IPS-NIHi11 (cell line): ENCODE measurements around the gene THSD4.

Experiments
- DNase-seq: peaks from one replicate; pipeline ENCODE4 v3.0.0; 2012; ENCODE audit warnings: mixed read lengths, low spot score

Gene THSD4

GRCh38 chr15:71098920-71099319 lies 16.4 kb upstream of the THSD4 start:
- DNase-seq = no peak

GRCh38 chr15:71103102-71103676 lies 12.1 kb upstream of the THSD4 start:
- DNase-seq = no peak

GRCh38 chr15:71104636-71105035 lies 10.6 kb upstream of the THSD4 start:
- no peak for DNase-seq

- DNase-seq = no peak
These were observed 9.8 kb upstream of the THSD4 start for GRCh38 chr15:71105444-71105843.

- DNase-seq = no peak
These were observed 8.3 kb upstream of the THSD4 start for GRCh38 chr15:71106802-71107500.

- no peak for DNase-seq
These were observed 7.8 kb upstream of the THSD4 start for GRCh38 chr15:71107501-71107815.

- no peak for DNase-seq
These were observed 6.1 kb upstream of the THSD4 start for GRCh38 chr15:71109130-71109529.

GRCh38 chr15:71109905-71110304 lies 5.4 kb upstream of the THSD4 start:
- DNase-seq = no peak

GRCh38 chr15:71110405-71111180 lies 4.7 kb upstream of the THSD4 start:
- DNase-seq = no peak

GRCh38 chr15:71111181-71111565 lies 4.1 kb upstream of the THSD4 start:
- DNase-seq = no peak

- no peak for DNase-seq
These were observed 3.3 kb upstream of the THSD4 start for GRCh38 chr15:71111950-71112349.

- no peak for DNase-seq
These were observed 2.8 kb upstream of the THSD4 start for GRCh38 chr15:71112429-71112828.

GRCh38 chr15:71114066-71114680 lies 1.1 kb upstream of the THSD4 start:
- DNase-seq = no peak

GRCh38 chr15:71115567-71116351 lies 488 bp downstream of the THSD4 start:
- peak; percentile 83 for DNase-seq

GRCh38 chr15:71116366-71116765 lies 1.1 kb downstream of the THSD4 start:
- DNase-seq = no peak

- DNase-seq = no peak
These were observed 1.7 kb downstream of the THSD4 start for GRCh38 chr15:71116942-71117341.

- no peak for DNase-seq
These were observed 2.5 kb downstream of the THSD4 start for GRCh38 chr15:71117714-71118305.

- no peak for DNase-seq
These were observed 3.1 kb downstream of the THSD4 start for GRCh38 chr15:71118345-71118744.

- DNase-seq = no peak
These were observed 3.8 kb downstream of the THSD4 start for GRCh38 chr15:71118881-71119632.

- peak; percentile 36 for DNase-seq
These were observed 5.2 kb downstream of the THSD4 start for GRCh38 chr15:71120428-71120944.

GRCh38 chr15:71121442-71121841 lies 6.2 kb downstream of the THSD4 start:
- DNase-seq = no peak
